GM04504 (cell line): Measurements from ENCODE around the gene DCAF15.

Experiments used
- DNase-seq: peaks from one replicate; pipeline ENCODE4 v3.0.0-alpha.2; 2012; ENCODE audit warnings: low read depth

The DCAF15 gene

GRCh38 chr19:13976446-13976845, 24.1 kb downstream of the DCAF15 start:
- DNase-seq, result no peak

- DNase-seq, result no peak
These were observed 25.5 kb downstream of the DCAF15 start for GRCh38 chr19:13977803-13978202.

- no peak for DNase-seq
These were observed 26.3 kb downstream of the DCAF15 start for GRCh38 chr19:13978351-13979243.

GRCh38 chr19:13979244-13979615, 26.9 kb downstream of the DCAF15 start:
- DNase-seq, result no peak

GRCh38 chr19:13979686-13980085, 27.4 kb downstream of the DCAF15 start:
- DNase-seq, result no peak

GRCh38 chr19:13980340-13980739, 28.0 kb downstream of the DCAF15 start:
- no peak for DNase-seq

GRCh38 chr19:13981021-13981420, 28.7 kb downstream of the DCAF15 start:
- DNase-seq, result no peak

- no peak for DNase-seq
These were observed 29.2 kb downstream of the DCAF15 start for GRCh38 chr19:13981467-13981866.

- DNase-seq, result no peak
These were observed 29.7 kb downstream of the DCAF15 start for GRCh38 chr19:13981988-13982501.

- no peak for DNase-seq
These were observed 30.5 kb downstream of the DCAF15 start for GRCh38 chr19:13982773-13983172.

GRCh38 chr19:13983213-13983889, 31.0 kb downstream of the DCAF15 start:
- DNase-seq, result no peak

- DNase-seq, result no peak
These were observed 31.9 kb downstream of the DCAF15 start for GRCh38 chr19:13984186-13984585.

GRCh38 chr19:13984875-13985741, 32.8 kb downstream of the DCAF15 start:
- DNase-seq, result no peak

GRCh38 chr19:13985771-13986347, 33.5 kb downstream of the DCAF15 start:
- DNase-seq, result no peak

GRCh38 chr19:13986348-13986904, 34.1 kb downstream of the DCAF15 start:
- DNase-seq, result no peak

GRCh38 chr19:13987101-13987890, 35.0 kb downstream of the DCAF15 start:
- no peak for DNase-seq

- no peak for DNase-seq
These were observed 37.2 kb downstream of the DCAF15 start for GRCh38 chr19:13989487-13989886.

- DNase-seq, result no peak
These were observed 37.8 kb downstream of the DCAF15 start for GRCh38 chr19:13990085-13990484.

GRCh38 chr19:13992025-13992424, 39.7 kb downstream of the DCAF15 start:
- DNase-seq, result no peak

- DNase-seq, result no peak
These were observed 41.4 kb downstream of the DCAF15 start for GRCh38 chr19:13993590-13994300.
